Ramos (cell line): ENCODE results near the gene SMIM11.
"Not testable (repeated sequence)": the region's sequence is repeated elsewhere in the genome, so short reads cannot be mapped to it uniquely, and the experiment has no call there.

ENCODE experiments used
- in situ Hi-C: fragments of 300-500 bp; cut with MboI; formaldehyde crosslinking; loops from one replicate; pipeline ENCODE4 v1.14.3; 2022; ENCODE audit warnings: low sequenced_read_pairs; ENCODE audit not compliant: unreplicated experiment

The SMIM11 gene

DNA sequence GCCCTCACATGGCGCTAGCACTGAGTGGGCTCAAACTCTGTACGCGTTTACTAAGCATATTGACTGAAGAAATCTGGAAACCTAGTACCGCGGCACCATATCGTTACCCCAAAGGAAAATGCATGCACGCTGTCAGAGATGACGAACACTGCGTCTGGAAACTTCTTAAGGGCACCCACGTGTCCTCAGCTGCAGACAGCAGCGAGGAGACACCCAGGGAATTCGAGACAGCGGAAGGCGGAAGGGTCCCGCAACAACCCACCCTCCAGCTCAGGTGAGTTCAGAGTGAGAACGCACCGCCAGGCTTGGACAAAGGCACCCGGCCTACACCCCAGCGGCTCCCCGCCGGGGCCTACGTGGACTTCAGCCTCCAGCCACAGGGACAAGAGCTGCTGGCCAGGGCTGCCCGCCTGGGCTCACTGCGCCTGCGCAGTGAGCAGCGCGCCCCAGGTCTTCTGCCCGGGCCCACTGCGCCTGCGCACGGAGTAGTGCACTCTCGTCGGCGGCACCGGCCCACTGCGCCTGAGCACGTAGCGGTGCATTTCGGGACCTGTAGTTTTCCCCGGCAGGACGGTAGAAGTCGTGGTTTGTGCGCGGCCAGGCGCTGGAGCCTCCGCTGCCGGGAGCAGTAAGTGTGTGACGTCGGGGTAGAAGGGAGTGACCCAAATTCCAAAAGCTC lies at the start of gene SMIM11:
Gene SMIM11, plus strand, starts transcription at position 568 of the 679 bp plus-strand sequence. CDS start 3,998 bp downstream, outside the sequence.
- in situ Hi-C loops, result not testable (repeated sequence)

- in situ Hi-C loops, result no loop called here
These were observed 45.3 kb upstream of the SMIM11 start for GRCh38 chr21:34330055-34330454.

- in situ Hi-C loops, result no loop called here
These were observed 43.6 kb upstream of the SMIM11 start for GRCh38 chr21:34331726-34332125.

GRCh38 chr21:34332347-34332746 lies 43.0 kb upstream of the SMIM11 start:
- in situ Hi-C loops, result no loop called here

DNA sequence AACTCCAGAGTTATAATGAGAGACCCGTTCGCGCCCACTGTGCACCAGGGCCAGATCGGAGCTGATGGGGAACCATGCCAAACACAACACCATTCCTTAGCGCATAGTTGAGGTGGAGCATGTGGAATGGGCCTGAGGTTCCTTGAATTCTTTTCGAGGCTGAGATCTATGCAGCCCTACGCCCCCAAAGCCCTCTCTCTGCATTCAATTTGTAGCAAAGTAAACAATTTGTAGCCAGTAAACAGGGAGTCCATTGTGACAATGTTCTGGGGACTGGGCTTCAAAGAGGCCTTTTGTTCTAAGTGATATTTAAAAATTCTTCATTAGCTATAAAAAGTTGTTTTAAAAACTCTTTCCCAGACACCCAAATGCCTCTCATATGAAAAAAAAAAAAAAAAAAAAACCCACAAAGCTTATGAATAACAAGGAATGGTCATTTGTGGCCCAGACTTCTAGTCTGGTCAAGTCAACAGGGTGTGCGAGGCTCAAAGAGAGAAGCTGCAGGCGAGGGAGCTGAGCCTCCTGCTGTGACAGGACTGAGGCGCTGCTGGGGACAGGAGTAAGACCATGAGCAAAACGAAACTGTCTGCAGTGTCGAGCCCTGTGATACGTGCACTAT lies 42.1 kb upstream of the SMIM11 start:
- in situ Hi-C loops, result no loop called here

DNA sequence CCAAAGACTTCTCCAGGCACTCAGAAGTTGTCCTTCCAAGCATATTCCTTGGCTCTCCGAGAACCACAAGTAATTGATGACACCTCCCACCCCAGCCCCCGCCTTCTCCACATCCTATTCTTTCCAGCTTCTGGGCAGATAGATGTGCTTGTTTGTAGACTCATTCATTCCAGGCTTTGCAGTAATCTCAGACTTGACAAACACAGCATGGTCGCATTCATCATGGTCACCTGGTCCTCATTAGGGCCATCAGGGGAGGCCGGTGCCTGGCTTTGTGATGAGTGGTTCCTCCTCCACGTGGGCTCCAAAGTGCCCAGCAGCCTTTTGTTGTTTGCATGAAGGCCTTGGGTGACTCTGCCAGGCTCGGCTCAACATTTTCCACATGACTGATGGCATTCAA lies 40.0 kb upstream of the SMIM11 start:
- in situ Hi-C loops, result no loop called here

- in situ Hi-C loops, result no loop called here
These were observed 39.1 kb upstream of the SMIM11 start for GRCh38 chr21:34336245-34336644.

GRCh38 chr21:34336756-34337391 lies 38.4 kb upstream of the SMIM11 start:
- in situ Hi-C loops, result no loop called here

- in situ Hi-C loops, result no loop called here
These were observed 37.6 kb upstream of the SMIM11 start for GRCh38 chr21:34337741-34338140.

DNA sequence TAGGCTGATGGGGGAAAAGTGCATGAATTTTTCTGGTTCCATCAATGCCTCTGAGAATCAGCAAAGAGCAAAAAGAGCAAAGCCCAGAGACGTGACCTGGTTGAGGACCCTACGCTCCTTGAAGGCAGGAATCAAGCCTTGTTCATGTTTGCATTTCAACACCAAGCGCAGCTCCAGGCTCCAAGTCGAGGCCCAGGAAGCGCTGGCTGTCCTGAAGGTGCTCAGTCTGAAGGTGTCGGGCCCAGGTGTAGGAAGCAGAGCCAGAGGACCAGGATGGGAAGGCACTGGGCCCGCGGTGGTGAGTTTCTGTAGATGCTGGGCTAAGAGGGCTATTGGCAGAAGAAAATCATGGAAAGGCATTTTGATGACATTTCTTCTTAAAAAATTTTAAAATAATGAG lies 37.1 kb upstream of the SMIM11 start:
- in situ Hi-C loops, result no loop called here

DNA sequence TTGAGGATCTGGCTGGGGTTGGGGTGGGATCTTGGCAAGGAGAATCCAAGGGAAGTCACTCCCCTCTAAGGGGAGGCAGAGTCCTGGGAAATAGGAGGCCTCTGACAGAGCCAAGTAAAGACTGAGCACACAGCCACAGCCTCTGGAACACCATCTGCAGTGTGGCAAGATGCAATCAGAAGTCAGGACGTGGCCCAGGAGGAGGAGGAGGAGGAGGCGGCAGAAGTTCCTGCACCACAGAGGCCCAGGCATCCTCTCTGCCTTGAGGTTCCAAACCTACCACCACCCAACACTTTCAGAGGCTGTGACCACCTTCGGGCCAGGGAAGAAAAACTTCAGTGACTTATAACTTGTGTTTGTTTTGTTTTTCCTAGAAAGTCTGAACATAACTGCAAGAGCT lies 35.2 kb upstream of the SMIM11 start:
- in situ Hi-C loops, result no loop called here

DNA sequence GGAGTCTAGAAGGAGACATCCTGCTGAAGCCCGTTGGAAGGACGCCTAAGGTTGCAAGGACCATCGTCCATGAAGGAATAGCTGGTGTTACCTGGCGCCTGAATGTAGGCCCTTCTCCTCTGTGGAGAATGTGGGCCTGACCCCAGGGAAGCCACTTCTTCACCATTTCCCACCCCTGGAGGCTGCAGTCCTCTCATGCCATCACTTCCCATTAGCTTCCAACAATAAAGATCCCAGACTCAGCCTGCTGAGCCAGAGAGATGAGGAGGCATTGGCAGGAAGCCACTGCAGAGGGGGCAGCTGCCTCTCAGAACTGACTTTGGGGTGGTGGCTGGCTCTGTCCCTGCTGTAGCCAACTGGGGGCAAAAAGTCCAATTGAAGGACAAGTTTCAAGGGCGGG lies 32.8 kb upstream of the SMIM11 start:
- in situ Hi-C loops, result no loop called here

GRCh38 chr21:34343347-34343746 lies 32.0 kb upstream of the SMIM11 start:
- in situ Hi-C loops, result no loop called here

DNA sequence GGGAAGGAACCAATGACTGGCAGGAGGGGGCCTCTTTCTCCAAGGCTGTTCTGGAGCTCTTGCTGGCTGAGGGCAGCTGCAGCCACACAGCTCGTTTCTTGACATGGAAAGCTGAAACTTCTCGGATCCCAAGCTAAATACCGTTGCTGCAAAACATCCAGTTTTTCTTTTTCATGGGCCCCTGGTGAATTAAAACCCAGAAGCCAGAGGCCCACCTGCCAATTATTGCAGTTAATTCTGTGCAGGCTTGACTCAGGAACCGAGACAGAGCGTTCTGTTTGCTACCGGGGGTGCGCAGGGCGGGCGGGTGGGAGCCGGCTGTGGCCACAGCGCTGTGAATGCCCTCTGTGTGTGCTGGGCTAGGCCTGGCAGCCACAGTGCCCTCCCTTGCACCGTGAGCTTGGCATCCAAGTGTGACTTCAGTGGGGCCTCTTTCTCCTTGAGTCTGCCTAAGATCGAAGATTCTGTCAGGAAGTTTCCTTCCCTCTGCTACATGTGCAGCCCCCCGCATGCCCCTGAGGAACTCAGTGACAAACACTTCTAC lies 31.4 kb upstream of the SMIM11 start:
- in situ Hi-C loops, result no loop called here

- in situ Hi-C loops, result no loop called here
These were observed 30.7 kb upstream of the SMIM11 start for GRCh38 chr21:34344584-34344983.

DNA sequence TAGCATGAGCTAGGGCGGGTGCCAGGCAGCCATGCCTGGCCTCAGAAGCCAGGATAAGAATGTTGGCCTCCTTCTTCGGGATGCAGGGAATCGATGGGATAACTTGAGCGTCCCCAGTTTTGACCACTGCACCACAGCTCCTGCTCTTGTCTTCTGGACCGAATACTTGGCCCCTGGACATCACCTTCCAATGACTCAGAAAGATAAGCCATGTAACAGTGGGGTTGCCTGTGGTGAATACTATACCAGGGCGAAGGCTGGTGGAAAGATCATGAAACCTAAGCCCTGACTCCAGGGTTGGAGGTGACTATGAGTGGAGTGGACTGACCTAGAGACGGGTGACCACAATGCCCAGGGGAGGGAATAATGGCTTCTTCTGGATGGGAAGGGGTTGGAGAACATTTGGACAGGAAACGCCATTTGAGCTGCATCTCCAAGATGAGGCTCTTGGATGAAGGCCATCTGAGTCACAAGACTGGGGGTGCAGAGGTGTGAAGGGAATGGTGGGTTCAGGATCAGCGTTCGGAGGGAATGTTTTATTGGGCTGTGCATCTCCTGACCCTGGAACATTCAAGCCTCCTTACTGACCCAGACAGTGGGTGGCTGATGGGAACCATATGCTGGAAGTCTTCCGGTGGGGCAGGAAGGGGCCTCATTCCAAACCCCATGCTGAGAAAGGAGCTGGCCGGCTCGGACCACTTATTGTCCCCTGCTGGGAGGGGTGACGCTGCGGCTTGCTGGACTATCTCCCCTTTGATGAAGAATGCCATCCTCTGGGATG lies 30.0 kb upstream of the SMIM11 start:
- in situ Hi-C loops, result no loop called here

- in situ Hi-C loops, result no loop called here
These were observed 29.4 kb upstream of the SMIM11 start for GRCh38 chr21:34345892-34346291.

DNA sequence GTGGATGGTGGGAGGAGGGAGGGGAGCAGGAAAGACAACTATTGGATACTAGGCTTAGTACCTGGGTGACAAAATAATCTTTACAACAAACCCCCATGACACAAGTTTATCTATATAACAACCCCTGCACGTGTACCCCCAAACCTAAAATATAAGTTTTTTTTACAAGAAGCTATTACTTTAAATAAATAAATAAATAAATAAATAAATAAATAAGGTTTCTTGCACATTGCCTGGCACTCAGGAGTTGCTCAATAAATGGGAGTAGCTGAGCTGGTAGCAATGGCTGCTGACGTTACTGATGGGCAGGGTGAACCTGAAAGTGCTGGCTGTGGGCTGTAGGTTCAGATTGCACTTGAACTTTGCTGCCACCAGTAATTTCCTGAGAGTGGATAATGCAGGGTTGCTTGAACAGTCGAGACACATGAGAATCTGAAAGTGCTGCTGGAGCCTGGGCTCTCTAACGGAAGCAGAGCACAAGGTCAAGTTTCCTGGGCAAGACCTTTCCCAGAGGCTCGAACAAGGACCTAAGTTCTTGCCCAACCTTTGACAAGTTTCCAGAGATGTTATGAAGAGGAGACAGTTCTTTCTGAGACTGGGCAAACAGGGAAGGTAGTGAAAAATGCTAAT lies 26.3 kb upstream of the SMIM11 start:
- in situ Hi-C loops, result no loop called here

DNA sequence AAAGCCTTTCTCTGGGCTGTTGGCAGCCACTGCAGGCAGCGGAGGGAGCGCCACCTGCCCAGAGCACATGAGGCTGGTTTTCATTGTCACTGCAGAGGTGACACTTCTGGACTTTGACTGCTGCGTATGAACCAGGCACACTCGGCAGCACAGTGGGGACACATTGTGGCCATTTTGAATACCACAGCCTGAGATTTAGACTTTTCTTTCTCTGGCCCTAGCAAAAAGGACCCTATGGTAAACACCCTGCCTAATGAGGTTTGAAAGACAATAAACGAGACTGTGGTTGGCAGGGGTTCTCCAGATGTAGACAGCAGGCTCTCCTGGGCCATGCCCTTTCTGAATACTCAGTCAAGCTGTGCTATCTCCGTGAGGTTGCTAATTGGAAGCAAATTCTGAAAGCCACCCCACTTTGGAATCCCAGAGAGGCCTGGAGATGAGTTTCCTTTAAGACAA lies 23.5 kb upstream of the SMIM11 start:
- in situ Hi-C loops, result no loop called here

DNA sequence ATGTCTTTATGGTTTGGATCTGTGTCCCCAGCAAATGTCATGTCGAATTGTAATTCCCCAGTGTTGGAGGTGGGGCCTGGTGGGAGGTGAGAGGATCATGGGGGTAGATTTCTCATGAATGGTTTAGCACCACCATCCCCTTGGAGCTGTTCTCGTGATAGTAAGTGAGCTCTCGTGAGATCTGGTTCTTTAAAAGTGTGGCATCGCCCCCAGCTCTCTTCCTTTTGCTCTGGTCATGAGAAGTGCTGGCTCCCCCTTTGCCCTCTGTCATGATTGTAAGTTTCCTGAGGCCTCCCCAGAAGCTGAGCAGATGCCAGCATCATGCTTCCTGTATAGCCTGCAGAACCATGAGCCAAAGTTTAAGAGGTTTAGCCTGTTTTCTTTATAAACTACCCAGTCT lies 22.8 kb upstream of the SMIM11 start:
- in situ Hi-C loops, result no loop called here
